SK-MEL-5 (cell line): ENCODE measurements around the gene JAML. TPM values are rescaled to one million over a fixed set of nuclear protein-coding genes. Genes with fewer than 3 reads are reported as not detected.
"Not testable (repeated sequence)": the region's sequence is repeated elsewhere in the genome, so short reads cannot be mapped to it uniquely, and the experiment has no call there.

Experiments
- DNase-seq: peaks from one replicate; pipeline ENCODE4 v3.0.0-alpha.2; 2016; ENCODE audit warnings: low read depth, low spot score
- in situ Hi-C: cut with HindIII; loops from 2 replicates; pipeline ENCODE4 v1.10.0; 2016; ENCODE audit warnings: low sequenced_read_pairs, high pct_unique_total_duplicates, low pct_unique_long_range_greater_than_20kb
- total RNA-seq: library from RNA; depleted of rRNA; stranded (reverse); fragments of >200 nt; shearing (Covaris generic); gene quantifications from 2 replicates; pipeline ENCODE4 v1.2.3, GENCODE V29; 2014

JAML gene
- total RNA-seq, 1 experiment from 2014 or later, result not detected

DNA sequence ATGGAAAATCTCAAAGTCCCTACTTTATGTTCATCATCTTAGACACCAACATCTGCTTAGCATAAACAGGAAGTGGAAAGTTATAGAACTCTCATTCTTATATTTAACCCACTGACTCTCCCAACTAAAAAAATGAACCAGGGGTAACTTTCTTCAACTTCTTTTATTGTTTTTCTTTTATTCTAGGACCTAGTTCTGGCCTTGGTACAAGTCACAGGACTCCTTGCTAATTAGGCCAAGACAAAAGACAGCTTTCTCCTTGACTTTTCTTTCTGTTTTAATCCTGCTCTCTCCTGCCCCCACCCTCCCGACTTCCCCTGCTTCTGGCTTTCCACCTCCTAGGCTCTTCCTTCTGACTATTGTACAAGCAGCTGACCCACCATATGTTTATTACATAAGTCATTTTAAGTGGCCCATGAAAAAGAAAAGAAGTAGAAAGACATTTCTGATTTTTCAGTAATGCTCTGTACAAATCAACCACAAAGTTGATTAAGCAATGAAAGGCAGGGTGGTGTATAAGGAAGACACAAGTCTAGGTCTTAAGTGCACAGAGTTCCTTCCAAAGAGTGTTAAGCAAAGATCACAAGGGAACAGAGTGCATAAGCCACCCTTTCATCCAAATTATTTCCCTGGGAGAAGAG, 18.3 kb downstream of the JAML start:
- peak; percentile 23 for DNase-seq
- in situ Hi-C loops, result no loop called here

GRCh38 chr11:118205606-118206378, 19.0 kb downstream of the JAML start:
- in situ Hi-C loops, result no loop called here
- DNase-seq, result no peak

DNA sequence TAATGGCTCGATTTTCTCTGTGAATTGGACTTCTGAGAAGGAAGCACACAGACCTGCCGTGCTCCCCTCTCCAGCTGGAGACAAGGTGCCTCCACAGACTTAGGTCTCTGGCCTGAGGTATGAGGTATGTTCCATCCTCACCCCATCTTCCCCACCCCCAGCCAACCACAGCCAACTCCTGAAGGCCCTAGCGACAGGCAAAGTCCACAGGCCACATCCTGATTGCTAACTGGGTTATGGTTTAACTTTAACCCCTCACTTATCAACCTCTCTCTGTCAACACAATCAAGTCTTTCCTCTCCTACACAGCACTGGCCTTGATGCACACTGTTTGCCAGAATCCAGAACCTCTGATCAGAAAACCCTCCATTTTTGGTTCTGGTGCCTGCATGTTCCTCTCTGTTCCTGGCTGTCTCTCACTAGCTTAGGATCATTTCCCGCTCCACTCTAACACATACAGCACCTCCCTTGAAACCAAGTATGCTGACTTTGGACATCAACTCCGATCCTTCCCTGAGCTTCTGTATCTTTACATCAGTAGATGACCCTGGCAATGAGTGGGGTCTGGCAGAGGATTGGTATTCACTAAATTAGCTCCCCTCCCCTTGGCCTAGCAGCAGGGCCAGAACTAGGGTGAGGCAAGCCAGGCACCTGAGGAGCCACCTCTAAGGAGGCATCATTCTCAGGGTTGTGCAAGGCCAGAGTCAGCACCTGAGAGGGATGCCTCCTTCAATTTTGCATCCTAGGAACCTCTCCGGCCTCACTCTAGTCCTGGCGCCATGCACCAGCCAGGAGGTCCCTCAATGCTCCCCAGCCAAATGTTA, 22.0 kb downstream of the JAML start:
- no peak for DNase-seq
- in situ Hi-C loops, result no loop called here

DNA sequence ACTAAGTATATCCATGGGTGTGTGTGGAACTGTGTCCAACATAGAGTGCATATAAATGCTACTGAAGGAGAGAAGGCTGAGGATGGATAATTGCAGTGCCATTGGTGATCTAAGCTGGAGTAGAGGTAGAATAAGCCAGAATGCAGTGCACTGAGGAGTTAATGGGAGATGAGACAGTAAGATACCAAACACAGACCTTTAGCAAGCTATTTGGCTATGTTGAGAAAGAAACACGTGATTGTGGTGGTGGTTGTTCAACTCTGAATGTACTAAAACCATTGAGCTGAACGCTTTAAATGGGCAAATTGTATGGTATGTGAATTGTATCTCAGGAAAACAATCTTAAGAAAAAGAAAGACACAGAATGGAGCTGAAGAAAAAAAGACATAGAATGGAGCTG, 22.8 kb downstream of the JAML start:
- no peak for DNase-seq
- in situ Hi-C loops, result no loop called here

DNA sequence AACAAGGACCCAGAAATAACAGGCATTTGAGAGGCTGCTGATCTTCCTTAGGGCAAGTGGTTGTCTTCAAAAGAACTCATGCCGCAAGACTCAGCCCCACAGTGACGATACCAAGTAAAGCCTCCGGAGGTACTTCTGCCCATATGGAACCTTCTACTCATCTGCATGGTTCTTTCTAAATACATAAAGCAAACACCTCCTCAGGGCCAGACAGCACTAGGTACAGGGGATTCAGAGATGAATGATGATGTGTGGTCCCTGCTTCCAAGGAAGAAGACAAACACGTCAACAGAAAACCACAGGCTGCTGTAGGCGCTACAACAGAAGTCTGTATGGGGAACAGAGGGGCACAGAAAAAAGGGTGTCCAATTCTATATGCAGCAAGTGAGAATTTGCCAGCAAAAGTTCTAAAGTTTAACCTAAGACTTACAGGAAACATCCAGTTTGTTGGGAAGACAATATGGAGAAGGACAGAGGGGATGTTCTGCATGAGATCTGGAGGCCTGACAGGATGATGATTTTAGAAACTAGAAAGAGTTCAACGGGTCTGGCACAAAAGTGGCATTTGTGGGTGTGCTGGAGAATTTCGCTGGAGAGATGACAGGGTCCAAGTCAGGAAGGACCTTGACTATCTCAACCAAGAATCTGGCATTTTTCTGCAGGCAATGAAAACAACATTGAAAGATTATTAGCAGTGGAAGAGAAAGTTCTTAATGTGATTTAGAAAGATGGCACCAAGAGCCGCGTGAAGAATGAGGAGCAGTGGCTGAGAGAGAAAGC, 23.7 kb downstream of the JAML start:
- in situ Hi-C loops, result no loop called here
- DNase-seq, result no peak

DNA sequence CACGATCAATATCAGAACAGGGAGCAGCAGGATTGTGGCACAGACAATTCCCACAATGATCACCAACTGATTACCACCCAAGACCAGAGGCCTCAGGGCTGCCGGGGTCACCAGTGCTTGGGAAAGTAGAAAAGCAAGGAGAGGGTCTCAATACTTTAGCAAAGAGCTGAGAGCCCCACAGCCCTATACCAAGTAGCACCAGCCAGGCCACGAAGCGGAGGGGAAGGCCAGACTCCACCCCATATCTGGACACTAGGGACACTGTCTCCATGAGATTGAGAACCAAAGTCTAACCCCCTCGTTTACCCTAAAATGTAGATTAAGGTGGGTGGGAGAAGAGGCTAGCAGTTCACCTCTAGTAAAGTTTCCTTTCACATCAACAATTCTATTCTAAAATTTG, 24.3 kb downstream of the JAML start:
- DNase-seq, result no peak
- in situ Hi-C loops, result no loop called here

- no peak for DNase-seq
- in situ Hi-C loops, result no loop called here
These were observed 25.7 kb downstream of the JAML start for GRCh38 chr11:118199135-118199534.

GRCh38 chr11:118198370-118198769, 26.4 kb downstream of the JAML start:
- DNase-seq, result peak; percentile 64
- in situ Hi-C loops, result no loop called here

DNA sequence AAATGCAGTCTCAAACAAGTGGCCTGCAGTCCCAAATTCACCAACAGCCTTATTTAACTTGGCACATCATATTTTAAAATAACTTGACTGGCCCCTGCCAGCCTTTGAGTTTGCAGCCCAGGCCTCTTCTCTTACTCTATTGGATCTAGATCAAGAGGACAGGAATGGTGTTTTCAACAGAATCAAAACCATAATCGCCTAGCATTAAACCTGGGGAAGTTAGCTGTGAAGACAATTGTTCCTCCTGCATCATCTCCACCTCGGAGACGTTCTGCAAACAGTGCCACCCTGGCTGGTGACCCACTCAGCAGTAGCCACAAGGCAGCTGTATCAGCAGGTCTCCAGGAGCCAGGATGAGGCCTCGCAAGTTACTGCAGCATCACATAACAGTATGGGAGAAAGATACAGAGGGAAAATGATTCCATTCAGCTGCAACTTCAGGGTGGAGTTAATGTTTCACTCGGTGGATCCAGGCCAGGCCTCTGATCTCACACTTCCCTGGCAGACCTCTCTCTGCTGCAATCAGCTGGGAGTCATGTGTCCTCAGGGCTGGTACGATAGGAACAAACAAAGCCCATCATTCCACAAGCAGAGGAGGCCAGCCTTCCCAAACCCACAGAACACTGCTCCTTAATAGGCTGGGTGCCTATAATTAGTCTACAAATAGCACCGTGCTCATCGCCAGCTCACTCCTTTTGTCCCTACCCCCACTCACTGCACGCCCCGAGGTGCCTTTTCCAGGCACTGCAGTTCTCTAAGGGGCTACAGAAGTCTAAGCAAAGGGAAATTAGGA, 29.8 kb downstream of the JAML start:
- in situ Hi-C loops, result no loop called here
- DNase-seq, result peak; percentile 87

GRCh38 chr11:118193910-118194566, 30.8 kb downstream of the JAML start:
- in situ Hi-C loops, result no loop called here

DNA sequence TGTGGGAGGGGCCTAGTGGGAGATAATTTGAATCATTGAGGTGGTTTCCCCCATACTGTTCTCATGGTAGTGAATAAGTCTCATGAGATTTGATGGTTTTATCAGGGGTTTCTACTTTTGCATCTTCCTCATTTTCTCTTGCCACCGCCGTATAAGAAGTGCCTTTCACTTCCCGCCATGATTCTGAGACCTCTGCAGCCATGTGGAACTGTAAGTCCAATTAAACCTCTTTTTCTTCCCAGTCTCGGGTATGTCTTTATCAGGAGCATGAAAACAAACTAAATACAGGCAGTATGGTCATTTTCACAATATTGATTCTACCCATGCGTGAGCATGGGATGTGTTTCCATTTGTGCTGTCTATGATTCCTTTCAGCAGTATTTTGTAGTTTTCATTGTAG, 32.0 kb downstream of the JAML start:
- DNase-seq, in situ Hi-C loops: not testable (repeated sequence)

More at GRCh38 chr11:118193910-118194566, 30.8 kb downstream of the JAML start:
- peak; percentile 27 for DNase-seq

DNA sequence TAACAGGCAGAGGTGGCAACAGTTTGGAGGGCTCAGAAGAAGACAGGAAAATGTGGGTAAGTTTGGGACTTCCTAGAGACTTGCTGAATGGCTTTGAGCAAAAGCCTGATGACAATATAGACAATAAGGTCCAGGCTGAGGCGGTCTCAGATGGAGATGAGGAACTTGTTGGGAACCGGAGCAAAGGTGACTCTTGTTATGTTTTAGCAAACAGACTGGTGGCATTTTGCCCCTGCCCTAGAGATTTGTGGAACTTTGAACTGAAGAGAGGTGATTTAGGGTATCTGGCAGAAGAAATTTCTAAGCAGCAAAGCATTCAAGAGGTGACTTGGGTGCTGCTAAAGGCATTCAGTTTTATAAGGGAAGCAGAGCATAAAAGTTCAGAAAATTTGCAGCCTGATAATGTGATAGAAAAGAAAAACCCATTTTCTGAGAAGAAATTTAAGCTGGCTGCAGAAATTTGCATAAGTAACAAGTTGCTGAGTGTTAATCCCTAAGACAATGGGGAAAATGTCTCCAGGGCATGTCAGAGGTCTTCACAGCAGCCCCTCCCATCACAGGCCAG, 33.8 kb downstream of the JAML start:
- in situ Hi-C loops, DNase-seq: not testable (repeated sequence)

DNA sequence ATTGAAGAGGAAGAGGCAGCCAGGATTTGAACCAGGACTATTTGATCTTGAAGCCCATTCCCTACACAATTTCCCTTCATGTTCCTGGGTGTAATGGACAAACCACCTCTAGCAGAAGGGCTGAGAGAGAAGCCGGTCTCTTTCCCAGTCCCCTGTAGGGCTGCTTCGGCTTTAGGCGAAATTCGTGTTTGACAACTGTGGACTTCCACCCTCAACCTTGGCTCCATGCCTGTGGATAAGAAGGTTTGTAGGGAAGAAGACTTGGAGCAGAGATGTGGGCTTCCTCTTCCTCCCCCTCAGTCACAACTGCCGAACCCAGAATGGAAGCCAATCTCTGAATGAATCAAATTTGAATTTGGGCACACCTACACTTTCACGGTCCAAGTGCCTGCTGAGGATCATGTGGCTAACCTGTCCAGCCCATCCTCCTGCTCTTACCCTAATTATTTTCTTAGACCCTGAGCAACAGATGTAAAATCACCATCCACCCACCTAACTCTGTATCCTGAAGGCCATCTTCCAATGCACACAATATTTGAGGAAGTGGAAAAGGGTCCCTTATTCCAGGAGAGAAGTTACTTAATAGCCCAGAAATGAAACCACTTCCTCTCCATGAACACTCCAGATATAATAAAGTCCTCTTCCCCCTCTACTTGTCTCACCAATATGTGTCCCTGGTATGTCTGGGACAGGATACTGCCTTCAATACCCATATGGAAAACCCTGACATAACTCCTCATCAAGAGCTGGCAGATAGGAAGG, 38.3 kb downstream of the JAML start:
- no peak for DNase-seq
- in situ Hi-C loops, result no loop called here

GRCh38 chr11:118184784-118185579, 39.8 kb downstream of the JAML start:
- DNase-seq, result no peak
- in situ Hi-C loops, result no loop called here

GRCh38 chr11:118183691-118184090, 41.1 kb downstream of the JAML start:
- in situ Hi-C loops, DNase-seq: not testable (repeated sequence)
